Globus pallidus (tissue), 1 donor: ENCODE results near the gene RNF126.

ENCODE experiments used
- DNase-seq: peaks from one replicate; pipeline ENCODE4 v3.0.0-alpha.2; 2015; ENCODE audit warnings: low spot score

RNF126 gene

DNA sequence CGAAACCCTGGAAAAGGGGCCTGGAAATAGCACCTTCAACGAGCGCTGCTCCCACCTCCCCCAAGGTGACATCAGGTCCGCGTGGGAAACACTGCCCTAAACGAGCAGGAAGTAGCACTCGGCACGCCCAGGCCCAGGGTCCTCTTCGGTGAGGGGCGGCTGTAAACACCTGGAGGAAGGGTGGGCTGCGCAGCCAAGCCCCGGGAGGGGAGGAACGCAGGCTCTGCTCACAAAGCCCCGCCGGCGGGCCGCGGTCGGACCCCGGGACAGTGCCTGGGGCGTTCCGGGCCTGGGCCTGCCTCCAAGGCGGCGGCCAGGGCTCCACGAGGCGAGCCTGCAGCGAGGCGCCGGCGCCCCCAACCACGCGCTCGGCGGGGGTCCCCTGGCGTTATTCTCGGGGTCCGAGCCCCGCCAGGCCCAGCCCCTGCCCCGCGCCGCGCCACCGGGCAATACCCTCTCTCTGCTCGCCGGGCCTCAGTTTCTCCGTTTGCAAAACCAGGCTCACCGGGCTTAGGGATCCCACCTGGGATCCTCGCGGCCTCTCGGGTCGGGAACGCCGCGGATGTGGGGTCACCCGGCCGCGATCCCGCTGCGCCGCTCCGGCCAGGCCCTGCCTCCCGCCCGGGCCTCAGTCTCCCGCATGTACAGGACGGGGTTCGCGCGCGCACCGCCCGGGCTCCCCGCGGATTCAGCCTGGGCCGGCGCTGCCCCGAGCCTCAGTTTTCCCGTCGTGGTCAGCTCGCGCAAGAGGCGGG, 630 bp downstream of the RNF126 start:
- no peak for DNase-seq

DNA sequence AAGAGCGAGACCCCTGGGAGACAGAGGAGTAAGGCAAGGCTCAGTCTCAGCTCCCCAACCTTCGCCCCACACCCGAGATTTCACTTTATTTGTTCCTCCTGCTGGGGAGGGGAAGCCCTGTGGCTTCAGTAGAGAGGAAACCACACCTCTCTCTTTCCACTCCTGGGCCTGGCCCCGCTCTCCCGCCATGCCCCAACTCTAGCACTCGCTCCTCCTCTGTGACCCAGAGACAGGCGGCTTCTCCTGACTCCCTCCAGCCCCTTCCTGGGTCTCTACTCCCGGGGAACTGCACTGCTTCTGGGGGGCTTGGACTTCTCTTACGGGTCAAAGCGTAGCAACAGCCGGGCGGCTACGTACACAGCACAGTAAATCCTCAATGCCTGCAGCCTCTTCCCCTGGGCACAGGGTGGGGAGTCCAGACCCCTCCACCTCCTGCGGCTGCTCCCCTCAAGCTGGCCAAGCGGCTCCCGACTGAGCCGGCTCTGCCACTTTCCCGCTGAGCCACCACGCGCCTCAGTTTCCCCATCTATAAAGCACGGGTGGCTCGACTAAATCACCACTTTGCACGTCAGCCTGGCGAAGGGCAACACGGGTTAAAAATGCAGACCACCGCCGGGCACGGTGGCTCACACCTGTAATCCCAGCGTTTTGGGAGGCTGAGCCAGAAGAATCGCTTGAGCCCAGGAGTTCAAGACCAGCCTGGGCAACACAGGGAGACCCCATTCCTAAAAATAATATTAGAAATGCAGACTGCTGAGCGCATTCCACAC, 1.4 kb downstream of the RNF126 start:
- no peak for DNase-seq

DNA sequence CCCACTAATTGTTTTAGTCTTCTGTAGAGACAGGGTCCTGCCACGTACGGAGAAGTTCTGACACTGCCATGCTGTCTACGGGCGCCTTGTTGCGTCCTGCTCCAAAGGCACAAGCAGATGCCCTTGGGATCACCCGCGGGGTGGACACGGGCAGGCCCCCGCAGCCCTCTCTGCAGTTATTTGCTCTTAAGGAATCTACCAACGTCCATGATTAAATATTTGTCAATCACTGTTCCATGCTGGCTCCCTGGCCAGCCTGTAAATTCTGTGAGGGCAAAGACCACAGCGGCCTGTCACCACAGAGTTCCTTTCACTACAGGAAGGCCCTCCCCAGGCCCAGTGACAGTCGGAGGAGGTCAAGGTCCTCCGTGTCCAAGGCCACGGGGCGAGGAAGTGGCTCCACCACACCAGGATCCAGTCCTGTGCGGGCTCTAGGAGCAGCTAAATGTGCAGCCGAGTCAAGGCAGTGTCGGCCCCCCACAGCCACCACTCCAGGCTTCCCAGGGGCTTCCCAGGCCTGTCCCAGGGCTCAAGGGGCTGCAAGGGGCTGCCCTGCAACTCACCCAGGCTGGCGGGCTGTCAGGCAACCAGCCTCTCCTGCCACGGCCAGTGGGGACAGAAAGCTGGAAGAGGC, 2.1 kb downstream of the RNF126 start:
- DNase-seq, result no peak

DNA sequence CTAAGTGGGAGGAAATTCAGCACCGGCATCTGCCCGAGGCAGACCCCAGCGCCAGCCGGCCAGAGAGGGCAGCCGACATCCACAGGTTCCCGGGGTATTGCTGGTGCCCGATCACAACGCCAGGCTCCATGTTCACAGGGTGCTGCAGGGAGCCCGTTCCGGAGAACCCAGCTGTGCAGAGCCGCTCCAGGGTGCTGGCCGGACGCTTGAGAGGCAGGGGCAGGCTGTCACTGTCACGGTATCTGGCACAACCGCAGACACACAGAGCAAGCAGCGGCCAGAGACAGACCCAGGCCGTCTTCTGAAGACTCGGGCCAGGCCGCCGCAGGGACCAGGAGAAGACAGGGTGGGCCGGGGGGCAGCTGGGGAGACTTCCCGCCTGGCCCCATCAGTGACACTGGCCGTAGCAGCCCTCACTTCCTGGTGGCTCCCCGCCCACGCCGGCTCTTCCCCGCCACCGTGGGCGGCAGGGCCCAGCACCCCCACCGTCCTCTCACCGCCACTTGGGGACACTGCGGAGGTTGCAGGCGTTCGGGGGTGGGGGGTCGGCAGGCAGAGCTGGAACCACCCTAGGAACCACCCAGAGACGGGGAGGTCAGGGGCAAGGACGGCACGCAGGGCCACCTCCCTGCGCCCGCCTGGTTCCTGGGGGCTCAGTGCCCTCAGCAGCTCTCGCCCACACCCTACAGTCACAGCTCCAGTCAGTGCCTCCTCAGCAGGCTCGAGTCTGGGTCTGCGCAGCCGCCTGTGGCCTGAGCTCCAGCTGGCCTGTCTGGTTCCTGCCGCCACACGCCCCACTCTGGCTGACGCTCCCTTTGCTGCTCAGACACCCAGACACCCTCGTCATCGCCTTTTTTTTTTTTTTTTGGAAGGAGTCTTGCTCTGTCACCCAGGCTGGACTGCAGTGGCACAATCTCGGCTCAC, 3.8 kb downstream of the RNF126 start:
- DNase-seq, result no peak

DNA sequence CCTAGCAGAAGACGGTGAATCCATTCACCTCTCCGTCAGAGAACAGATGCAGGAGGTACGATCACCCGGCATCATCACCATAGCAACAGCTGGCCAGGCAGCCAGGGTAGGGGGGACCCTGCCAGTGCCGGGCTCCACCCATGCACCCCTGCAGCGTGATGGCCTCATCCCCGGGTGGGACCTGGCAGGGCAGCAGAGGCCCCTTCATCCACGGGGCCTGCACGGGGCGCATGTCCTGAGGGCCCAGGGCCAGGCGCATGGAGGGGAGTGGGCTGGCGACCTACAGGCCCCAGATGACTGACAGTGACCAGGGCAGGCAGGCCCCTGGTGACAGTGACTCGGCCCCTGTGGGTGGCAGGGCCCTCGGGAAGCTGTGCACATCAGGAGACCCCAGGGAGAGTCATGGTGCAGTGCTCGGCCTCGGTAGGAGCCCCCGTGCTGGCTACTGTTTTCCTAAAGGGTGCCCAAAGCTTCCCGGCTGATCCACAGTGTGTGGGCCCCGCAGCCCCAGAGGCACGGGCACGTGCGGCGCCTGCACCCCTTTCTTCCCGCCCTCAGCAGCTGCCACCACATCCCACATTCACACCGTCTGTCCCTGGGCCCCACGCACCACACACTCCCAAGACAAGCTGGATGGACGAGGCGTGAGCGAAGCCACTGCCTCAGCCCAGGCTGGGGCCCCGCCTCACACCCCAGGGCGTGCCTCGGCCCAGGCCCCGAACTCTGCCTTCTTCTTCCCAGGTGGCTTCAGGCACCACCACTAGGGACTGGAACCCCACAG, 4.8 kb downstream of the RNF126 start:
- no peak for DNase-seq

DNA sequence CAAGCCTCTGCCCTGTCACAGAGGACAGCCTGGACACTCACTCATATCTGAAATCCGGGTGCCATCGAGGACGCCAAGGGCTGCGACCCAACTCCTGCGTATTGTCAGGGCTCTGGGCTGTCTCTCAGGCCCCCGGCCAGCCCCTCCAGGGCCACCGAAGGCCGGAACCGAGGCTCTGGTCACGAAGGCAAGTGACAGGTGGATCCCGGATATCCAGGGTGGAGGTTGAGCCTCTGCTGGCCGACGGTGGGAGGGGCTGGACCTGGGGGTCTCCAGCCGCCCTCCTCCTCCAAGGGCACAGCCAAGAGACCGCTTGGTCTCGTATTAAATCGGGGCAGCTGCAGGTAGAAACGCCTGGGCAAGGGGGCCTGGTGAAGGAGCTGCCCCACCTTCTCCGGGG, 5.4 kb downstream of the RNF126 start:
- DNase-seq, result no peak

DNA sequence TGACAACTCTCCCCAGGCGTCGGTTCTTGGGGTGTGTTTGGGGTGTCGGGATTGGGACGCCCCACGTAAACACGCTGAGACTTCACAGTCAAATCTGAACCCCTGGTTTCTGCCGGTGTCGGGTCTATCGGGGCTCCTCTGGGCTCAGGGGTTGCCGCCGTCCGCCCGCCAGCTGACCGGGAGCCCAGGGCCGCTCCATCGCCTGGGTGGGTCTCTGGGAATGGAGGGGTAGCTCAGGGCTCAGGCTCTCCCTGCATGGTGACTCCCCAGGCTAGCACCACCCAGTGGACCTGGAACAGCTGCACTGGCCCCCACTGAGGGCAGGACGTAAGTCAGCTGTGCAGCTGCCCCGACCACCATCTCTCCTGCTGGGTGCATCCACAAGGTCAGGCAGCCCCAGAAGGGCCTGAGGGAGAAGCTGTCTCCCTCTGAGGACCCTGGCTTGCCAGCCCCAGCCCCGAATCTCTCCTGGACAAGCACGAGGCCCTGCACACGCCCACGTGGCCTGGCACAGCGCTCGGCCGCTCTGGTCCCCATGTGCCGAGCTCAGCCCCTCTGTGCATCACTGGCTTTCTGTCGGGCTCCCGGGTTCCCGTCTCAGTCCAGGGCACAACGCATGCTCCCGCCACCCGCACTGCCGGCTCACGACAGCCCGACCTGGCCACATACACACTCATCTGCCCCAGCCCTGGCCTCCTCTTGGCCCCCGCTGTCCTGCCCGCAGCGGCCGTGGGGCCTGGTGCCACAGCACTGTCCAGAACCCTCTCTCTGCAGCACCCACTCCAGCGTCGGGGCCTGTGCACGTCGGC, 6.1 kb downstream of the RNF126 start:
- no peak for DNase-seq

DNA sequence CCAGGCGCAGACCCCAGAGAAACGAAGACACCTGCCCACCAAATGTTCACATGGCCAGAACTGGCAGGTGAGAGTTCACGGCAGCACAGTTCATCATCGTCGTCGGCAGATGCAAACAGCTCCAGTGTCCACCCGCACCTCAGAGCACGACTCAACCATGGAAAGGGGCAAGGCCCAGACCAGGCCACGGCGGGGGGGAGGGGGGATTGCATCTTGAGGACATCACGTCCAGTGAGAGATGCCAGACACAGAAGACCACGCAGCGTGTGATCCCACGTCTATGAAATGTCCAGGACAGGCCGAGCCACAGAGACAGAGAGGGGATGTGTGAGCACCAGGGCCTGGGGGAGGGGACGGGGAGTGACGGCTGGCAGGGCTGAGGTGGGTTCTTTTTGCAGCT, 7.3 kb downstream of the RNF126 start:
- no peak for DNase-seq

DNA sequence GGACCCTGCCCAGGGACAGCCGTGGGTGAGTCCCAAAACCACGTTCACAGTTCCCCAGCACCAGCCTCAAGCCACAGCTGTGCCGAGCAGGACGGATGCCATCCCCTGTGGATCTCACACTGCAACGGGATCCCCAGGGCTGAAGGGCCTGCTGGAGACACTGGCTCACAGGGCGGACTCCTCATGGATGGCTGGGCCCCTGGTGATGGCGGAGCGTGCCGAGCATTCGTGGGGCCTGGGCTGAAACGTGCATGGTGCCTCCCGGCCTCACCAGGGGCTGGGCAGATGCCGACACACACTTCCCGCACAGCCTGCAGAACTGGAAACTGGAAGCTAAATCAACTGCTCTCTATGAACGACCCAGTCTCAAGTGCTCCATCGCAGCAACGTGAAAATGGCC, 9.6 kb downstream of the RNF126 start:
- no peak for DNase-seq

DNA sequence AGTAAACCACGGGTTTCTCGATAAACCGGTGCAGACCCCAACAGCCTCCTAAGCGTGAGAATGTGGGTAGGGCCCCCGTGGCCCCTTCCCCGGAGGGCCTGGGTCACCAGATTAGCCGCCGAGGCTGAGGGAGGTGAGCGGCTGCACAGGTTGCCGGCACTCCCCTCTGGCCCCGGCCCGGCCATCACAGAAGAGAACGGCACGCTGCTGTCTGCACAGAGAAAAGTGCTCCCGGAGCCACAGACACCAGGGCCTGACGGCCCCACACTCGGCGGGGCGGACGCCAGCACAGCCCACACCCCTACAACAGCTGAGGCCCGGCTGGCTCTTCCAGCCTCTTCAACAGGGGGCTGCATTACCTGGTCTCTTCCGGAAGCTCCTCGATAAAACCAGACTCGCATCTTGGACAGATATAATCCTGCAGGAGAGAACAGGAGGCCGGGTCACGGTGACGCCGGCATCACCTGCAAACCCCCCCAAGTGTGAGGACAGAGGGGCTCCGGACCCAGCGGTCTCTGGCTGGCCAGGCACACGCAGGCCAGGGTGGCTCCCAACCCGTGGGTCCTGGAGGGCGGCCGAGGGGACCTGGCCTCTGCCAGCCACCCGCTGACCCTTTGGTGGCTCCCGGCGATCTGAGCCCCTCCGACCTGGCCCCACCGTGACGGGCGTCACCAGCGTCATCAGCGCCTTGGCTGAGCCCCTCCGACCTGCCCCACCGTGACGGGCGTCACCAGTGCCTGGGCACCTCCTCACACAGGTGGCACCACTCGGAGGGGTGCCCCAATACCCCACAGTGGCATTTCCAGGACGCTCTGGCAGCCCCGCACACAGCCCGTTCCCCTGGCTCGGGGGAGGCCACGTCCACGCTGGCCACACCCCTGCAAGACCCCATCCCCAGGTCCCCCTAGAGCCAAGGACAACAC, 10.3 kb downstream of the RNF126 start:
- no peak for DNase-seq

DNA sequence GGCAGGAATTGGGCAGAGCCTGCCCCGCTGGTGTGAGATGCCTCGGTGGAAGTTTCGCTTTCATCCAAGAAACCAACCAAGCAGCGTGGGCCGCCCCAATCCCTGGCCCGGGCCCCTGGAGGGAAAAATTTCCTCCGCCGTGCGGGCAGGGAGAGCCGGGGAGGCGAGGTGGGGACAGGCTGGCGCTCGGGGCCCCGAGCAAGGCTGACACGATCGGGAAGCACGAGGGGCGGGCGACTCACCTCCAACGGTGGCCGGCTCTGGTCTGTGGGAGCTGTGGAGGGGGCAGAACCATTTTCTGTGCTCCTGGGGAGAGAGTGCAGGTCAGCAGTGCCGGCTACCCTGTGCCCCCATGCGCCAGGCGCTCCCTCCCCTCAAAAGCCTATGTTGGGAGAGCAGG, 11.0 kb downstream of the RNF126 start:
- no peak for DNase-seq

DNA sequence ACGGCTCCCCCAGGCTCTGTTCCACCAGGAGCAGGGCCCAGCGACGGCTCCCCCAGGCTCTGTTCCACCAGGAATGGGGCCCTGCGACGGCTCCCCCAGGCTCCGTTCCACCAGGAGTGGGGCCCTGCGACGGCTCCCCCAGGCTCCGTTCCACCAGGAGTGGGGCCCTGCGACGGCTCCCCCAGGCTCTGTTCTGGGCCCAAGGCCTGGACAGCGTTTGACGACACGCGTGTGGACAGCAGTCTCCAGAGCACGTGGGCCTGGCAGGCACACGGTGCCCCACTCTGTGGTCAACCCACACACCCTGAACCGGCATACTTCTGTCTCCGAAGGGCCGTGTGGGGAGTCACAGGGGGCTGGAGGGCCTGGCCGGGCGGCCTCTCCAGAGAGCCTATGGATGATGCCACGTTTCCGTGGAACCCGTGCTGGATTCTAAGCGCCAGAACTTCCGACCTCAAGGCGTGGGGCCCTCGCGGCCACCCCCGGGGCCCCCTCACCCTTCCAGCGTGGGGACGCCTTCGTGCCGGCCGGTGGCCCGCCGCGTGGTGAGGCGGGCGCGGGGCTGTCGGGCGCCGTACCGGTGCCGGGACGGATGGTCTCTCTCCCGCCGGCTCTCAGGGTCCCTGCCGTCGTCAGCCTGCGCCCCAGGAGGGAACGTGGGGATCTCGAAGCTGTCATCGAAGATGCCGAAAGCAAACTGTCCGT, 11.7 kb downstream of the RNF126 start:
- no peak for DNase-seq

DNA sequence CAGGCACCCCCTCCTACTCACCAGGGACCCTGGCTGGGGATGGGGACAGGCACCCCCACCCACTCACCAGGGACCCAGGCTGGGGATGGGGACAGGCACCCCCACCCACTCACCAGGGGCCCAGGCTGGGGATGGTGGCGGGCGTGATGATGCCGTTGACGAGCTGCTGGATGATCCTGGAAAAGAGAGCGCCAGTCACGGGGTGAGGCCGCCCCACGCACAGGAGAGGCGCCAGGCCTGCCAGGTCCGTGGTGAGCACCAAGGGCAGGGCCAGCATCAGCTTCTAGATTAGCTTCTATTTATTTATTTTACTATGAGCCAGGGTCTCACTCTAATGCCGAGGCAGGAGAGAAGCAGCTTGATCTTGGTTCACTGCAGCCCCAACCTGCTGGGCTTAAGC, 12.9 kb downstream of the RNF126 start:
- DNase-seq, result no peak

DNA sequence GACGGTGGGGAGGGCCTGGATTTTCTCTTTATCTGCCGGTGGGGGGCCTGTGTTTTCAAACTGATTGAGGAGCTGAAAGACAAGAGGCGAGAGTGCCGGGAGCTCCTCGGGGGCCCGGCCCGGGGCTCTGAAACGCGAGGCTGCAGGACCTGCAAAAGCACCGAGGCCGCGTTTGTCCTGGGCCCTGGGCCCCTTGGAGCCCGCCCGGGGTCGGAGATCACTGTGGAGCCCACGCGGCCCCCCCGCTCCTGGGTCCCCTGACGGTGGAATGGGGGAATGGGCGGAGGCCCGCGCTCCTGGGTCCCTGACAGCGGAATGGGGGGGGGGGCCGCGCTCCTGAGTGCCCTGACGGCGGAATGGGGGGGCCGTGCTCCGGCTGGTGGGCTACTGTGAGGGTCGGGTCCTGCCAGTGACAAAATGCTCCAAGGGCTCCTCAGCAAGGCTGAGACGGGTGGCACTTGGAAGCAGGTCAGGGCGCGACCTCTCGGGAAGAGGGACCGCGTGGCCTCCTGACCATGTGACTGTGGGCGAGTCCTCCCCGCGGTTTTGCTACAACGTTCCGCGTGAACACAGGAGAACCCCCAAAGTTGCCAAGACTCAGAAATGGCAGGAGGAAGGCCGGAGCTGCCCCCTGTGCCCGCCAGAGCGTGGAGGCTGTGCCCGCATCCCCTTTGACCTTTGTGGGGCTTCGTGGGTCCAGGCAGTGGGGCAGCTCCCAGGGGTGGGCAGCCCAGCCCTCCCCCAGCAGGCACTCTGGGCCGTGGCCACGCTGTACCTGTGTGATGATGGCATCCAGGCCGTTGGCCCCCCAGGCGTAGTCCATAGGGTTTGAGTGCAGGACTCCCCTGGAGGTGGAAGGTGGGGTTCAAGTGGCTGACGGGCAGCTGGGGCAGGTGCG, 13.9 kb downstream of the RNF126 start:
- DNase-seq, result no peak

DNA sequence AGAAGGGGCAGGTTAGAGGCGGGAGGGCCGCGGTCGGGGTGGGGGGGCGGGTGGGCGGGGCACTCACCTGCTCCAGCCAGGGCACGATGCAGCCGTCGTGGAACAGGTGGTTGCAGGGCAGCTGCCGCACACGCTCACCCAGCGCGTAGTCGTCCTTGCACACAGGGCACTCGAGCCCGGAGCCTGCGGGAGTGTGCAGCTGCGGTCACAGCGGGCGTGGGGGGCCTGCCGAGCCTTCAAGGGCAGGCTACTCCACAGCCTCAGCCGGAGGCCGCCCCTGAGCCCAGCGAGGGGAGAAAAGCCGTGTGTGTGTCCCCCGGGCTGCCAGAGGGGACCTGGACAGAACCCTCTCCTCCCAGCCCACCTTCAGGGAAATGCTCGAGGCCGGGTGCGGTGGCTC, 14.7 kb downstream of the RNF126 start:
- DNase-seq, result no peak

DNA sequence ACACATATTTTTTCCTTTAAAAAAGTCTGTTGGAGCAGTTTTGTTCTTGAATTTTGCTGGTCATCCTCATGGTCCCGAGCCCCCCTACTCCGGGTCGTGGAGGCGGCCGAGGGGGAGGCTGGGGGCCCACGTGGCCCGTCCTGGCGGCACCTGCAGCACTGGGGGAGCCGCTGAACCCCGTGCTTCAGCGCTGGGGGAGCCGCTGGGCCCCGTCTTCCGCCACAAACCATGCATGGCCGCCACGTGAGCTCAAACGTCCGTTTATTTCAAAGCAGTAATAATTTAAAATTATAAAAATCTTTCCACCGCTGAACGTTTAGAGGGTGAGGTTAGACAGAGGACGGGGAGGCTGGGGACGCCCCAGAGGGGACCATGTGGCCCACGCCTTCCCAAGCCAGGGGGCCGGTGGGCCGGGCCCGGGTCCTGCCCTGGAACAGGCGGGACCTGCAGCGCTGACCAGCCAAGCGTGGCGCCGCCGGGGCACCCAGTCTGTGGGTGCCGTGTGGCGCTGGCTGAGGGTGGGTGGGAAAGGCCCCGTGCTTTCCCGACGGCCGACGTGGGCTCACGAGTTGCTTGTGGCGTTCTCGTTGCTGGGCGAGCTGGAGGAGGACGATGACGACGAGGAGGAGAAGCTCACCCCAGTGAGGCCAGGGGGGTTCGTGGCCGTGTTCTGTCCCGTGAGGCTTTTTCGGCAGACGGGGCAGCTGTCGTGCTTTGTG, 15.3 kb downstream of the RNF126 start:
- DNase-seq, result no peak
